Measurements from ENCODE around the gene HOXC10.

HOXC10 gene

DNA sequence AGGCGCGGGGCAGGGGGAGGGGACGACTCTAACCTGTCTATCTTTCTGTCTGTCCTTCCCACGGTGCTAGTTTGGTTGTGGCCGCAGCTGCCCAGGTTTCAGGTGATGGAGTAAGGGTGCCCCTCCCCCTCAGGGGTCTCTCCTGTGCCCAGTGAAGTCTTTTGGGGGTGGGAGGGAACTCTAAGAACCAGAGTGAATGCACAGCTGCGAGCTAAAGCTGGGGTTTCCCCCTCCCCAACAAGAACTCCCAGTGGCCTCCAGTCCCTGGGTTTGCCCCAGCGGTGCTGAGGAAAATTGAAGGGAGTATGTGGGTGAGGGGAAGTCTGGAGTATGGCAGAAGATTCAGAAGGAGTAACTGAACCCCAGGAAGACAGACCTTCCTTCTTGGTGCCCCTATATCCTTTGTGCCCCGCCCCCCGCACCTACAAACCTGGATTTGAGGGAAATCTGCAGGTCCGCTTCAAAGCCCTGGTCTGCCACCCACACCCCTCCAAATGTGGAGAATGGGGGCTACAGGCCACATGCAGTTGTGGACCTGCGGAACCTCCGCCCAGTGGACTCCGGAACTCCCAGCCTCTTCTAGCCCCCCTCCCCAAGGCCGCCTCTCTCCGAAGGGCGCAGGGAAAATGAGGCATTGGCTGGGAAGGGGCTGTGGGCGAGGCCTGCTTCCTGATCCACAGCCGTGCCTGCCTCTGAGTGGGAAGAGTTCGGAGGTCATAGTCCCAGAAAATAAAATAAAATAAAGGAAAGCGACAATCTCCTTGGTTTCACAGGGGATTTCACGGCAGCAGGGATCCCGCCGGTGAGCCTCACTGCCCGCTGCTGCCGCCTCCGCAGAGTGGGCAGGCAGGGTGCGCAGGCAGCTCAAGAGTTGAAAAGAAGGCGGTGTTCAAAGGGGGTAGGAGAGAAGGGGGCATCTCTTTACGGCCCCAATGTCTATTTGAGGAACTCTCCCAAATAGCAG is 11.6 kb downstream of the HOXC10 start:
- no peak for DNase-seq (ENCODE audit: low read depth, low spot score)
- POLR2A ChIA-PET = interaction anchor here (0.8 to 2.5 kb wide), 8 partner anchors 7 to 21 kb away, joined by 3 to 12 read pairs (median 4); partner anchors contain the start of genes HOXC10 and HOXC8
- TF ChIP-seq, protein P1, sequence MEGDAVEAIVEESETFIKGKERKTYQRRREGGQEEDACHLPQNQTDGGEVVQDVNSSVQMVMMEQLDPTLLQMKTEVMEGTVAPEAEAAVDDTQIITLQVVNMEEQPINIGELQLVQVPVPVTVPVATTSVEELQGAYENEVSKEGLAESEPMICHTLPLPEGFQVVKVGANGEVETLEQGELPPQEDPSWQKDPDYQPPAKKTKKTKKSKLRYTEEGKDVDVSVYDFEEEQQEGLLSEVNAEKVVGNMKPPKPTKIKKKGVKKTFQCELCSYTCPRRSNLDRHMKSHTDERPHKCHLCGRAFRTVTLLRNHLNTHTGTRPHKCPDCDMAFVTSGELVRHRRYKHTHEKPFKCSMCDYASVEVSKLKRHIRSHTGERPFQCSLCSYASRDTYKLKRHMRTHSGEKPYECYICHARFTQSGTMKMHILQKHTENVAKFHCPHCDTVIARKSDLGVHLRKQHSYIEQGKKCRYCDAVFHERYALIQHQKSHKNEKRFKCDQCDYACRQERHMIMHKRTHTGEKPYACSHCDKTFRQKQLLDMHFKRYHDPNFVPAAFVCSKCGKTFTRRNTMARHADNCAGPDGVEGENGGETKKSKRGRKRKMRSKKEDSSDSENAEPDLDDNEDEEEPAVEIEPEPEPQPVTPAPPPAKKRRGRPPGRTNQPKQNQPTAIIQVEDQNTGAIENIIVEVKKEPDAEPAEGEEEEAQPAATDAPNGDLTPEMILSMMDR (IDR thresholded peaks at IDR 0.05; ENCODE audit: insufficient read depth, low read length, missing control alignments) = no peak
- CTCF ChIA-PET = interaction anchor here (0.9 to 20.0 kb wide), 8 partner anchors 9 to 218 kb away, joined by 5 to 756 read pairs (median 57); partner anchors contain the start of genes HOXC10, HOXC8 and SMUG1
- peak overlapping the region; percentile 96 for H3K4me3 ChIP-seq (ENCODE audit: low read depth, low read length)

DNA sequence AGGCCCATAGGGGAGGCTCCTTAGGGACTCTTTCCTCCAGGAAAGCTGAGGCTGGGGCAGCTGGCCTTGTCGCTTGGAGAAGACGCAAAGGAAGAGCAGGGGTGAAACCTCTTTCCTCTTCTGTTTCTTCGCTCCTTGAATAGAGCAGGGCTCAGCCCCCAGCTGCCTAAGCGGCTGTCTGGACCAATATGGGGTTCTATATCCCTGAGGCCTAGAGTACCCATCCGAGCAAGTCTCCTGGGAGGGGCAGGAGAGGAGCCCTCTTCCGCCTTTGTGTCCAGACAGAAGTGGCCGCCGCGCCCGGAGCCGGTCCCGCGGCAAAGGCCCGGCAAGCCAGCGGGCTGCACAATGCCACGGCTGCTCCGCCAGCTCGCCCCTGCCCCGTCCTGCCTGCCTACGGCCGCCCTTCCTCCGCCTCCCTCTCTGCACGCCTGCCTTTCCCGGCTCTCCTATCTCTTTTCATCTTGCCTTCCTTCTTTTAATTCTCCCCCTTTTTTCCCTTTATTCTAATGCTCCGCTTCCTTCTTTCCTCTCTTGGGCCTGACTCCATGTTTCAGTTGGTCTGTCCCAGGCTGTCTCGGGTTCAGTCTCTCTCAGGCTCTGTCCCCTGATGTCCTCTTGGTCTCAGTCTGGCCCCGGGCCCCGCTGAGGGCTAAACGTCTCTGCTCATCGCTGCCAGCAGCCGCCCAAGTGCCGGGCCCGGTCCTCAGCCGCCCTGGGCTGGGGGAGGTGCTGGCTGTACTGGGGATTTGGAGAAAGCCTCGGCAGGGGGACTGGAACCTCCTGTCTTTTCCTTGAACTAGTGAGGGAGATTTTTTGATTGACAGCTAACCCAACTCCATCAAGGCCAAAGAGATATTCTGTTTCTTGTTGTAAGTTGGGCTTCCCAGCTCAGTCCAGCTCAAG is 12.5 kb downstream of the HOXC10 start:
- TF ChIP-seq, protein P1 (IDR thresholded peaks at IDR 0.05; ENCODE audit: insufficient read depth, low read length, missing control alignments) = no peak
- H3K4me3 ChIP-seq (ENCODE audit: low read depth, low read length) = peak overlapping the region; percentile 96
- DNase-seq (ENCODE audit: low read depth, low spot score) = no peak
- ChIA-PET POLR2A (interaction anchor here (0.6 to 2.5 kb wide), 7 partner anchors 11 to 144 kb away, joined by 3 to 12 read pairs (median 4); partner anchors contain the start of gene HOXC8), CTCF (interaction anchor here (0.9 to 21.3 kb wide), 10 partner anchors 7 to 229 kb away, joined by 4 to 756 read pairs (median 94); partner anchors contain the start of genes HOXC10, HOXC5, HOXC6 and HOXC8)

DNA sequence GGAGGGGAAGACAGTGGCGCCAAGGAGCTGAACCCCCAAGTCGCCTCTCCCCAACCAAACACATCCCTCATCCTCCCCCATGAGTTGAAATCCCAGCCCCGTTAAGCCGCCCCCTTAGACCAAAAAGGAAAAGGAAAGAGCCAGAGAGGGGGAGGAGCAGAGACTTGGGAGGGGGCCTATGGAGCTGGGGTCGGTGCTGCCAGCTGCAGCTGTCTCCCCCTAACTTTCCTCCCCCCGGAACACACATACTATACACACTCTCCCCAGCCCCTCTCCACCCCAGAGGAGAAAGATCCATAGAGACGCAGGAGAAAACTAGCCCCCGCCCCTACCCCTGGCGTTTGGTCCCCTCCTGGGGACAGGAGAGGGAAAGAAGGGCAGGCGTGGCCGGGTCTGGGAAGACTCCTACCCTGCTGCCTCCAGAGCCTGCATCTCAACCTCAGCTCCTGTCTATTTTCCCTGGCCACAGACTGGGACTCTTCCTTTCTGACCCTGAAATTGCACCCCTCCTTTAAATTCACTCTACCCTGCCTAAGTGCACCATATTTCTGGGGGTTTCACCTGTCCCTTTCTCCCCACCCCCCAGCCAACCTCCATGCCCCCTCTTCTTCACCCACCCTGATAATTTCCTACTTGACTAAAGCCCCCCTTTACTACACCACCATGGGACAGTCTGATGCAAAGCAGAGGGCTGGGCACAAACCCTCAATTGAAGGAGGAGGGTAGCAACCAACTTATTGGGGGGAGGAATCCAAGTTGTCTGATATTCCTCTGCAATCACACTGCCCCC is 13.4 kb downstream of the HOXC10 start:
- TF ChIP-seq, protein P1 (IDR thresholded peaks at IDR 0.05; ENCODE audit: insufficient read depth, low read length, missing control alignments) = no peak
- no peak for DNase-seq (ENCODE audit: low read depth, low spot score)
- CTCF ChIA-PET = interaction anchor here (1.2 to 21.3 kb wide), 9 partner anchors 8 to 230 kb away, joined by 4 to 756 read pairs (median 152); partner anchors contain the start of genes HOXC10, HOXC5, HOXC6 and HOXC8
- peak overlapping the region; percentile 96 for H3K4me3 ChIP-seq (ENCODE audit: low read depth, low read length)
- POLR2A ChIA-PET = interaction anchor here (0.6 to 1.2 kb wide), 5 partner anchors 11 to 210 kb away, joined by 3 to 4 read pairs (median 3); partner anchors contain the start of gene HOXC8

DNA sequence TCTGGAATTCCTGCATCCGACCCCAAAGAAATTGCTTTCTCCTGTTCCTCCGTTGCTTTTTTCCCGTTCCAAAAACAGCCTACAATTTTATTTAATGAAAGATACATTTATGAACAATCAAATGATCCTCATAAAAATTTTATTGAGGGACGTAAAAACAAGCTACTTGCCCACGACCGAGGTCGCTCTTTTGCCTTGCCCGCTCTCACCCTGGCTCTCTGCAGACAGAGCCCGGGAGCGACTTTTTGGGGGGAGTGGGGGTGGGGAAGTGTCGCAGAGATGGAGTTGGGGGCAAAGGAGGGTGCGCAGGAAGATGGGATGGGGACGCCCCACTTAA is 13.9 kb downstream of the HOXC10 start:
- ChIA-PET POLR2A (interaction anchor here (0.9 kb wide), 1 partner anchor 209 kb away, joined by 3 read pairs; no protein-coding TSS in a partner anchor), CTCF (interaction anchor here (1.2 to 21.3 kb wide), 10 partner anchors 8 to 253 kb away, joined by 4 to 756 read pairs (median 94); partner anchors contain the start of genes HOXC10, HOXC5, HOXC6 and HOXC8)
- no peak for DNase-seq (ENCODE audit: low read depth, low spot score)
- TF ChIP-seq, protein P1 (IDR thresholded peaks at IDR 0.05; ENCODE audit: insufficient read depth, low read length, missing control alignments) = no peak
- peak overlapping the region; percentile 96 for H3K4me3 ChIP-seq (ENCODE audit: low read depth, low read length)

DNA sequence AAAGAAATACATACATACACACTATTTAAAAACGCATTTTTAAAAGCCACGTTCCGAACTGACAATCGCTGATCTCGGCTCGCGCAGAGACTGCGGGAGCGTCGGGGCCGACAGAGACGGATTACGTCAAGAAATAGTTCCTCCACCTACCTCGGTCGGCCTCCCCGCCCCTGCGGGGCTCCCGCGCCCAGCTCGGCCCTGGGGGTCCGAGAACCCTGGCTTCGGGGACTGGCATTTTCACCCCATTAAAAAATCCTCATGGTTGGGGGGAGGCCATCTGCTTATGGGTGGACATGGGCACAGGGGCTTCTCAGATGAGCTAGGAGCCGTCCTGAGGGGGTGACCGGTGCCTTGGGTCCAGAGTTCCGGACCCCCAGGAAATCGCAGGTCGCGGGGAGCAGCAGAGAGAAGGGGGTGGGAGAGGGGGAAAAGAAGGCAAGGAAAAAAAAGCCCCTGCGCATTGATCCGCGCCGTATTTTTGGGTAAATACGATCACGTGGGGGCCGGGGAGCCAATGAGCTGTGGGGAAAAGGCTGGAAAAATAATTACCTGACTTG is 14.7 kb downstream of the HOXC10 start:
- CTCF ChIA-PET = interaction anchor here (1.0 to 21.3 kb wide), 12 partner anchors 8 to 253 kb away, joined by 3 to 756 read pairs (median 28); partner anchors contain the start of genes HOXC10, HOXC5, HOXC6 and HOXC8
- peak overlapping the region; percentile 96 for H3K4me3 ChIP-seq (ENCODE audit: low read depth, low read length)
- POLR2A ChIA-PET = interaction anchor here (0.8 to 3.1 kb wide), 9 partner anchors 8 to 196 kb away, joined by 3 to 22 read pairs (median 6); partner anchors contain the start of genes HOXC6 and HOXC8
- DNase-seq (ENCODE audit: low read depth, low spot score) = no peak
- TF ChIP-seq, protein P1 (IDR thresholded peaks at IDR 0.05; ENCODE audit: insufficient read depth, low read length, missing control alignments) = no peak

All from AG04449 (cell line).